HUES6 (cell line): ENCODE measurements around the gene OR4F15.

ENCODE experiments used
- H3K27ac ChIP-seq: 2 replicates; pipeline ENCODE4 v1.7.0; 2013; ENCODE audit warnings: low read depth, mild to moderate bottlenecking, low read length, inconsistent platforms
- H3K27me3 ChIP-seq: 2 replicates; pipeline ENCODE4 v1.6.1; 2013; ENCODE audit warnings: low read length; ENCODE audit not compliant: control insufficient read depth, insufficient read depth
- H3K36me3 ChIP-seq: 2 replicates; pipeline ENCODE4 v1.6.1; 2013; ENCODE audit warnings: low read length; ENCODE audit not compliant: control insufficient read depth, insufficient read depth
- H3K4me1 ChIP-seq: 2 replicates; pipeline ENCODE4 v1.6.1; 2013; ENCODE audit warnings: low read length; ENCODE audit not compliant: control insufficient read depth, insufficient read depth
- H3K4me3 ChIP-seq: 2 replicates; pipeline ENCODE4 v1.5.1; 2013; ENCODE audit warnings: low read depth, low read length
- H3K9ac ChIP-seq: one replicate; pipeline ENCODE4 v1.6.1; 2013; ENCODE audit warnings: mild to moderate bottlenecking, low read length
- H3K9me3 ChIP-seq: 2 replicates; pipeline ENCODE4 v1.6.1; 2013; ENCODE audit warnings: low read depth, low read length; ENCODE audit not compliant: control insufficient read depth, insufficient read depth

OR4F15 gene

DNA sequence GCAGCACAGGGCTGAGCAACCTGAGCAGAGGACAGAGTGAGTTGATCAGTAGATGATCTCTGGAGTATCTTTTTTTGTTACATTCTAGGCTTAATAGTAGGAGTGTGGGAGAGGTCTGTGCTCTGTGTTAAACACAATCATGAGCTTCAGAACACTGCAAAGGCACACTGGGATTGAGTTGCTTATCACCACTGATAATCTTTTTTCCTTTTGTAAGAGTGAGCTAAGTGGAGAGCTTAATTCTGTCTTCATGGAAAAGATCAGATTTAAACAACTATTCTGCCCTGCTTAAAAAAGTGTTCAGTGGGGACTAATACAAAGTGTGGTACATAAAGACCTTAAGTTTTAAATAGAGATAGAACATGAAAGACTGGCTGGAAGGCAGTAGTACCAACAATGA is 7.6 kb upstream of the OR4F15 start:
- H3K9ac ChIP-seq = no peak overlapping the region
- H3K9me3 ChIP-seq = no peaks in the 10 kb centered on the region
- H3K4me3 ChIP-seq = no peak overlapping the region
- no peaks in the 10 kb centered on the region for H3K4me1 ChIP-seq
- H3K27ac ChIP-seq = no peak overlapping the region
- no peaks in the 10 kb centered on the region for H3K36me3 ChIP-seq
- H3K27me3 ChIP-seq = no peaks in the 10 kb centered on the region

DNA sequence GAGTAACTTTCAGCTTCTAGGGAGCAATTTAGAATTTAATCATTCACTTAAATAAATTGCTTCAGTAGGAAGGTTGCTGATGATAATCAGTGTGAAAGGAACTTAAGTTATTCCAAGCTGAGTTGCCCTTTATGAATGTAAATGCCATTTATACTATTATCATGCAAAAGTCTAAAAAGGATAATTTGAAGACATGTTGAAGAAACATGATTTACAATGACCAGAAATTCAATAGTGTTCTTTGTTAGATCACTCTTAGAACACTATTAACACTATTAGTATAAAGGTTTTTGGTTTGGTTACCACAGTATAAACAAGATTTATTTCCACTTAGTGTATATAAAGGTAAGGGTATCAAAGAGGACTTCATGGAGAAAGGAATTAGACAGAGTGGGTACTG is 7.1 kb upstream of the OR4F15 start:
- Histone ChIP-seq H3K4me1 (no peaks in the 10 kb centered on the region), H3K9me3 (no peaks in the 10 kb centered on the region), H3K9ac (no peak overlapping the region), H3K4me3 (no peak overlapping the region), H3K27ac (no peak overlapping the region), H3K27me3 (no peaks in the 10 kb centered on the region), H3K36me3 (no peaks in the 10 kb centered on the region)

DNA sequence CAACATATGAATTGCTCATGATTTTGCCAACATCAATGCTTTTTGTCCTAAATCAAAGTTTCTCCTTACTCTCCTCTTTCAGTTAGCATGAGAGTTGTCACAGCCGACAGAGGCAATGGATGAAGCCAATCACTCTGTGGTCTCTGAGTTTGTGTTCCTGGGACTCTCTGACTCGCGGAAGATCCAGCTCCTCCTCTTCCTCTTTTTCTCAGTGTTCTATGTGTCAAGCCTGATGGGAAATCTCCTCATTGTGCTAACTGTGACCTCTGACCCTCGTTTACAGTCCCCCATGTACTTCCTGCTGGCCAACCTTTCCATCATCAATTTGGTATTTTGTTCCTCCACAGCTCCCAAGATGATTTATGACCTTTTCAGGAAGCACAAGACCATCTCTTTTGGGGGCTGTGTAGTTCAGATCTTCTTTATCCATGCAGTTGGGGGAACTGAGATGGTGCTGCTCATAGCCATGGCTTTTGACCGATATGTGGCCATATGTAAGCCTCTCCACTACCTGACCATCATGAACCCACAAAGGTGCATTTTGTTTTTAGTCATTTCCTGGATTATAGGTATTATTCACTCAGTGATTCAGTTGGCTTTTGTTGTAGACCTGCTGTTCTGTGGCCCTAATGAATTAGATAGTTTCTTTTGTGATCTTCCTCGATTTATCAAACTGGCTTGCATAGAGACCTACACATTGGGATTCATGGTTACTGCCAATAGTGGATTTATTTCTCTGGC is 6.2 kb upstream of the OR4F15 start:
- H3K27ac ChIP-seq = no peak overlapping the region
- no peaks in the 10 kb centered on the region for H3K36me3 ChIP-seq
- H3K9me3 ChIP-seq = no peaks in the 10 kb centered on the region
- H3K4me1 ChIP-seq = no peaks in the 10 kb centered on the region
- no peak overlapping the region for H3K9ac ChIP-seq
- H3K27me3 ChIP-seq = peaks cover 3% of the 10 kb centered on the region; the same call in 1 of the 2 replicates
- H3K4me3 ChIP-seq = no peak overlapping the region

DNA sequence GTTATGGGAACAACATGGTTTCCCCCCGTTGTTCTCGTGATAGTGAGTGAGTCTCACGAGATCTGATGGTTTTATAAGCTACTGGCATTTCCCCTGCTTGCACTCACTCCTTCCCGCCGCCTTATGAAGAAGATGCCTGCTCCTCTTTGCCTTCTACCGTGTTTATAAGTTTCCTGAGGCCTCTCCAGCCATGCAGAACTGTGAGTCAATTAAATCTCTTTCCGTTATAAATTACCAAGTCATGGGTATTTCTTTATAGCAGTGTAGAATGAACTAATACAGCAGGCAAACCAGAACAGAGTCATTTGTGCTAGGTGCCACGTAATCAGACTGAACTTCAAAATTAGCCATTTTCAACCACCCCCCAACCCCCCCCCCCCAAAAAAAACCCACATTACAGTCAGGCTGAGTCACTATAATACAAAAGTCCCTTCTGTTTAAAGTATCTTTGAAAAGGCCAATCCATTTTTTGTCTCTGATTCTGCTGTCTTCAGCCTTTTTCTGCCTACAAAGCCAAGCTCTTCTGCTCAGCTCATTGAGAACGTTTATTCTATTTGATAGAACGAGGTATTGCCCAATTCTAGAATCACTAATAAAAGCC is 4.6 kb upstream of the OR4F15 start:
- Histone ChIP-seq H3K9me3 (no peaks in the 10 kb centered on the region), H3K4me3 (no peak overlapping the region), H3K27me3 (peaks cover 3% of the 10 kb centered on the region; the same call in 1 of the 2 replicates), H3K4me1 (no peaks in the 10 kb centered on the region), H3K27ac (no peak overlapping the region), H3K9ac (no peak overlapping the region), H3K36me3 (no peaks in the 10 kb centered on the region)

DNA sequence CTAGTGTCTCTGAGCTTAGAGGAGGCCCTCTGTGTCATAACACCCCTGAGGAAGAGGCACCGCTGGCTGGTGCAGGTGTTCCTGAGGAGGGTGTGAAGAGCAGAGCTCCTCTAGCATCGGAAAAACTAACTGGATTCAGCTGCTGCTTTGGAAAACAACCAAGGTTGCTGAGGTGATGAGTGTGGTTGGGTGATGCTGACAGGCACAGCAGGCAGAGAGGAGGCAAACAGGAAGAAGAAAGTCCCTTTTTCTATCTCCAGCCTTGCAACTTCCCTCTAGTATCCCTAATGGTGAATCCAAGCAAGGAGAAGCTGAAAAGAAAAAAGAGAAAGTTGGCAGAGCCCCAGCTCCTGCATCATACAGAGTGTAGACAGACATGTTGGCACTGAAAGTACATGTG is 3.8 kb upstream of the OR4F15 start:
- no peak overlapping the region for H3K27ac ChIP-seq
- peaks cover 6% of the 10 kb centered on the region for H3K27me3 ChIP-seq

DNA sequence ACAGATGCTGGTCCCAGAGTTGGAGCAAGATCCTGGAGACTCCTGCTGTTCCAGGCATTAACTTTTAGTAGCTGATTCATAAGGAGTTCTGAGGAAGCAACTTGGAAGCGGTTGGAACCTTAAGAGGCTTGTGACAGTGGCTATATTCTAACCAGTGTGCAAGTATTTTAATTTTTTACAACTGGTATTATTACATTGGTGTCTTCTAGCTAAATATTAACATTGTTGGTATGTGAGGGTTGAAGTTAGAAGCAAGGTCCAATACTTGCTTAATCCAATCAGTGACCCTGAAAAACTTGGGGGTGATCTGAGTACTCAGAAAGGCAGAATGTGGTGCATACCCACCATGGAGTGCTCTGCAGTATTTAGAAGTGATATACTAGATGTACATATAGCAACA is 1.5 kb upstream of the OR4F15 start:
- Histone ChIP-seq H3K4me3 (no peak overlapping the region), H3K27ac (no peak overlapping the region), H3K9ac (no peak overlapping the region), H3K27me3 (peaks cover 6% of the 10 kb centered on the region), H3K4me1 (no peaks in the 10 kb centered on the region), H3K9me3 (no peaks in the 10 kb centered on the region), H3K36me3 (no peaks in the 10 kb centered on the region)

More for the DNA sequence above, 3.8 kb upstream of the OR4F15 start:
- H3K9ac ChIP-seq = no peak overlapping the region
- H3K9me3 ChIP-seq = no peaks in the 10 kb centered on the region
- H3K4me1 ChIP-seq = no peaks in the 10 kb centered on the region
- no peak overlapping the region for H3K4me3 ChIP-seq
- no peaks in the 10 kb centered on the region for H3K36me3 ChIP-seq

DNA sequence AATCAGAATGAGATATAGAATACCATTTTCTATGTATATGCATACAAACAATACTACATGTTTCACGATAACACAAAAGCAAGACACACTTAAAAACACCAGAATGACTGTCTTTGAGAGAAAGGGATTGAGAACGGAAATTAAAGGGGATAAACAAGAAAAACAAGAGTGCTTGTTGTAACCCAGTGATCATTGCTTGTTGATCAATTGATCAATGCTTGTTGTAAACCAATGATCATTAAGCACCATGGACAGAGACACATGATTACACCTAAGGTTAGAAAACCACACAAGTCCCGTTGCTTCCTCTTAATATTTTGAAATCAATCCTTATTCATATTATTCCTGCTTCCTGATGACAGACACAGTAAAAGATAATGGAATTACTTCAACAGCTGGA is 1.1 kb upstream of the OR4F15 start:
- Histone ChIP-seq H3K27ac (no peak overlapping the region), H3K9ac (no peak overlapping the region), H3K4me3 (no peak overlapping the region), H3K9me3 (no peaks in the 10 kb centered on the region), H3K4me1 (no peaks in the 10 kb centered on the region), H3K36me3 (no peaks in the 10 kb centered on the region), H3K27me3 (peaks cover 6% of the 10 kb centered on the region)

DNA sequence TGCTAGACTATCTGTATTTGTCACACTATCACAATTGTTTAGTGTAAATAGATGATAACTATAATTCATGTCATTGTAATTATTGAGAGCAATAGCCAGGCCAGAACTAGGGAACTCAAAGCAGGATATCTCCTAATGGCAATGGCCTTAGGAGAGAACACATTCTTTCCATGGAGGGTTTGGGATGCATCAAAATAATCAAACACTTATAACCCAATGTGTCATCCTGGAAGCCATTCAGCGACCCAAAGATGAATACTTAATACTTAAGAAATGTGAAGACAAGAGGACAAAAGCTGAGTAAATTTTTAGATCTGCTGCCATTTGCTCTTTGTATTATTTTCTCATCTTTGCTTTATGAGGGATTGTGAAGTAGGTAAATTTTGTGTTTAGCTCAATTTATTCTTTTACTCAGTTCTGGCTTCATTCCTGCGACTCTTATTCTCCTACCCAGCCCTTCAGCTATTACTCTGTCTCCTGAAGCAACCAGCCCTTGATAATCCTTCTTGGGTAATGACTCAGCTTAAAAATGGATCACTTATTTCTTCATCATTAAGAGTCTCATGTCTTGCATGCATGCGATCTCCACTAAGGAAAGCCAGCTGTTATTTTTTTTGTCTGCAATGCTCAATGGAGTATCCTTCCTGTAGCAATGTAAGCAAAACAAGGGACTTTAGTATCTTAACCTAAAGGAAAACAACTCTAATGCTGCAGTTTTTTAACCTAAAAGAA is 2.0 kb downstream of the OR4F15 start:
- no peaks in the 10 kb centered on the region for H3K4me1 ChIP-seq
- H3K36me3 ChIP-seq = no peaks in the 10 kb centered on the region
- no peak overlapping the region for H3K9ac ChIP-seq
- no peak overlapping the region for H3K27ac ChIP-seq
- H3K27me3 ChIP-seq = peaks cover 6% of the 10 kb centered on the region
- H3K9me3 ChIP-seq = no peaks in the 10 kb centered on the region
- H3K4me3 ChIP-seq = no peak overlapping the region

DNA sequence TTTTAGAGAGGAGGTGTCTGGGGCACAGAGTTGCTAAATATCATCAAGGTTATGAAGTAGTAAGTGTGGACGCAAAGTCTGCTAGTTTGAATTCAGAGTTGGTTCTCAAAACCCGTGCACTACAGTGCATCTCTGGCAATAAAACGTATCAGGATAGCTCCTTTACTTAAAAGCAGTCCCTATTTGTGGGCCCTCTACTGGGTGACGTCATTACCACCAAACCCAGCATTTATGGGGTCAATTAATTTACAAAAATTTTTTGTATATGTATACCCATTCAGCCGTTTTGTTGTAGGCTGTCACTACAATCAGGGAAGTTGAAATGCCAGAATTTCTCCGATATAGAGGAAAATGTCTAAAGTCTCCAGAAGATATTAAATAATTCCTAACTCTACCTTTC is 8.8 kb downstream of the OR4F15 start:
- H3K9ac ChIP-seq = no peak overlapping the region
- no peaks in the 10 kb centered on the region for H3K9me3 ChIP-seq
- H3K27me3 ChIP-seq = no peaks in the 10 kb centered on the region; the same call in 1 of the 2 replicates
- H3K4me3 ChIP-seq = no peak overlapping the region
- no peaks in the 10 kb centered on the region for H3K4me1 ChIP-seq
- no peak overlapping the region for H3K27ac ChIP-seq
- H3K36me3 ChIP-seq = no peaks in the 10 kb centered on the region

DNA sequence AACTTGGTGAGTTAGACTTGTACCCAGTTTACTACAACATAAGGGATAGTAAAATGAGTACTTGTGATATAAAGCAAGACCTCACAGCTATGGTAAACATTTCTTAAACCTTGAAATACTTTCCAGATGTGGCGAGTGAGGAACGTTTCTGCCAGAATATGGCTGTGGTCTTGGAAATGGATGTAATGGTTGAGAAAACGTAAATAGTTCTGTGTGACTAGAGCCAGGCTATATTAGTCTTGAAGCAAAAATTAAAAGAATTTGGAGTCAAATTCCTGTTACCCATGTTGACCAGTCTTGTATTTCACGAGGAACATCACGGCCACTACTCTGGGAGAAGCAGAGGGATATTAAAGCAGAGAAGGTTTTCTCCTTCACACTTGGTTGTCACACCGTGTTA is 15.3 kb downstream of the OR4F15 start:
- Histone ChIP-seq H3K27me3 (peaks cover 9% of the 10 kb centered on the region; the same call in 1 of the 2 replicates), H3K4me1 (no peaks in the 10 kb centered on the region), H3K27ac (no peak overlapping the region)

DNA sequence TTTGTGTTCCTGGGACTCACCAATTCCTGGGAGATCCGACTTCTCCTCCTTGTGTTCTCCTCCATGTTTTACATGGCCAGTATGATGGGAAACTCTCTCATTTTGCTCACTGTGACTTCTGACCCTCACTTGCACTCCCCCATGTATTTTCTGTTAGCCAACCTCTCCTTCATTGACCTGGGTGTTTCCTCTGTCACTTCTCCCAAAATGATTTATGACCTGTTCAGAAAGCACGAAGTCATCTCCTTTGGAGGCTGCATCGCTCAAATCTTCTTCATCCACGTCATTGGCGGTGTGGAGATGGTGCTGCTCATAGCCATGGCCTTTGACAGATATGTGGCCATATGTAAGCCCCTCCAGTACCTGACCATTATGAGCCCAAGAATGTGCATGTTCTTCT is 16.8 kb downstream of the OR4F15 start:
- H3K4me1 ChIP-seq = no peaks in the 10 kb centered on the region
- H3K9ac ChIP-seq = no peak overlapping the region
- no peak overlapping the region for H3K27ac ChIP-seq
- H3K9me3 ChIP-seq = no peaks in the 10 kb centered on the region
- H3K36me3 ChIP-seq = no peaks in the 10 kb centered on the region
- H3K4me3 ChIP-seq = no peak overlapping the region
- peaks cover 9% of the 10 kb centered on the region; the same call in 1 of the 2 replicates for H3K27me3 ChIP-seq

More for the DNA sequence above, 15.3 kb downstream of the OR4F15 start:
- Histone ChIP-seq H3K9me3 (no peaks in the 10 kb centered on the region), H3K4me3 (no peak overlapping the region), H3K36me3 (no peaks in the 10 kb centered on the region), H3K9ac (no peak overlapping the region)
